Smooth muscle cell of the umbilical artery (primary cell): ENCODE data around the gene PTPRJ. TPM values are rescaled to one million over a fixed set of nuclear protein-coding genes. Genes with fewer than 3 reads are reported as not detected.

Source experiments
- total RNA-seq: library from RNA; depleted of rRNA; stranded (reverse); fragments of >200 nt; gene quantifications from 2 replicates; pipeline ENCODE4 v1.2.3, GENCODE V29; 2014

The PTPRJ gene
- total RNA-seq = 20.8 and 21.5 TPM in 2 replicates

GRCh38 chr11:47980088-47980906 is at the start of gene PTPRJ:
Gene PTPRJ, plus strand, starts transcription at chr11:47980559. Its CDS starts 354 bp downstream, at chr11:47980913.

GRCh38 chr11:48216510-48216909 is 236.2 kb downstream of the PTPRJ start, which contains the start of gene OR4B1:
Gene OR4B1, plus strand, starts transcription at chr11:48216810. Its CDS starts 0 bp downstream, at chr11:48216810.

Other genes with a start within 250 kb of the PTPRJ start
- 63.0 and 65.3 TPM in 2 replicates for gene FNBP4, start 213.2 kb upstream of the PTPRJ start, total RNA-seq
- gene NUP160, start 132.2 kb upstream of the PTPRJ start, total RNA-seq = 23.5 and 39.8 TPM in 2 replicates
- not detected in 2 replicates for gene OR4B1, start 236.3 kb downstream of the PTPRJ start, total RNA-seq